Peyer's patch (tissue), 4 donors: Measurements from ENCODE around the gene LZTS2. TPM values are rescaled to one million over a fixed set of nuclear protein-coding genes. Genes with fewer than 3 reads are reported as not detected.

Experiments used
- DNase-seq, 3 donors: peaks; one replicate each; pipeline ENCODE4 v3.0.0-alpha.2; 2017 to 2019
- H3K27ac ChIP-seq, 4 donors: fragments of 200-600 bp; sonication (generic); one replicate each; pipeline ENCODE4 v1.5.1; 2016 to 2019
- H3K27me3 ChIP-seq, 2 donors: fragments of 200-600 bp; sonication (generic); one replicate each; pipeline ENCODE4 v1.5.1; 2019
- H3K36me3 ChIP-seq, 3 donors: fragments of 200-600 bp; sonication (generic); one replicate each; pipeline ENCODE4 v1.5.1; 2016 to 2019
- H3K4me1 ChIP-seq, 4 donors: fragments of 200-600 bp; sonication (generic); one replicate each; pipeline ENCODE4 v1.5.1; 2016 to 2019
- H3K4me3 ChIP-seq, 4 donors: fragments of 200-600 bp; sonication (generic); 1 replicate in 3 of 4; 2 replicates in 1 of 4; pipeline ENCODE4 v1.5.1; 2016 to 2019; ENCODE audit warnings: mild to moderate bottlenecking in 1 of 4
- H3K9me3 ChIP-seq, 4 donors: fragments of 200-600 bp; sonication (generic); one replicate each; pipeline ENCODE4 v1.5.1; 2016 to 2019; ENCODE audit warnings: mild to moderate bottlenecking in 1 of 4
- POLR2A ChIP-seq, 2 donors: fragments of 450-650 bp; IDR thresholded peaks; one replicate each; pipeline ENCODE4 v1.5.1; 2017; ENCODE audit warnings: antibody characterized with exemption in 2 of 2, mild to moderate bottlenecking in 2 of 2, moderate library complexity in 2 of 2
- total RNA-seq, 4 donors: library from RNA; depleted of rRNA; stranded (reverse); fragments of >200 nt; gene quantifications; one replicate each; pipeline ENCODE4 v1.1.0, GENCODE V29; 2016
- TF ChIP-seq, protein P1 (sequence below), 6 experiments: fragments of 450-650 bp in 4 of 6; fragments of 200-600 bp in 2 of 6; sonication (generic) in 1 of 6; IDR thresholded peaks; one replicate each; pipeline ENCODE4 v1.5.1; 2017 to 2019; ENCODE audit warnings: antibody characterized with exemption in 6 of 6, mild to moderate bottlenecking in 3 of 6, moderate library complexity in 1 of 6

Gene LZTS2
- total RNA-seq, 4 donors from 2014 or later: 28.0 to 57.4 (median 47.1) TPM

DNA sequence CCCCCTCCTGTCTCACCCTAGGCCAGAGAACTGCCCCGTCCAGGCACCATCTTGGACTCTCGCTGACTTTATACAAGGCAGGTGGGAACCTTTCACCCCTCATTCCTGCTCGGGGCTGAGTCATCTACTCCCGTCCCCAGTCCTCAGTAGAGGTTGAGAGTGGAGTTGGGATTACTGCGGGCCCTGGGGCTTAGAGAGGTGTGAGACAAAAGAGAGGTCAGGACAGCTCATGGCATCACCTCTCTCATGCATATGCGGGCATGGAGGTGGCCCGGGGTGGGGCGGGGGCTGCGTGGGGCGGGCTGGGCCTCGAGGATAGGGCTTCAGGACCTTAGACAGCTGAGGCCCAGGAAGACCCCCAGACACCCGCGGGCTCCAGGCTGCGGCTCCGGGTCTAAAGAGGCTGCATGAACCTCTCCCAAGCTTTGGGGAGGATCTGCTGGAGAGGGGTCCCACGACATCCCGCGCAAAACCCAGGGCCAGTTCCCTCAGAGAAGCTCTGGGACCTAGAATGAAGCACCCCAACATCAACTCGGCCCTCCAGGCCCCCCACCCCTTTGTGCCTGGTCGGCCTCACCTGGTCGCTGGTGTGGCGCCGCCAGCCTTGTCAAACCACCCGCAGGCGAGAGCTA is 31.0 kb downstream of the LZTS2 start:
- DNase-seq: peak in 1 of 3 donors; percentile 62
- TF ChIP-seq, protein P1, sequence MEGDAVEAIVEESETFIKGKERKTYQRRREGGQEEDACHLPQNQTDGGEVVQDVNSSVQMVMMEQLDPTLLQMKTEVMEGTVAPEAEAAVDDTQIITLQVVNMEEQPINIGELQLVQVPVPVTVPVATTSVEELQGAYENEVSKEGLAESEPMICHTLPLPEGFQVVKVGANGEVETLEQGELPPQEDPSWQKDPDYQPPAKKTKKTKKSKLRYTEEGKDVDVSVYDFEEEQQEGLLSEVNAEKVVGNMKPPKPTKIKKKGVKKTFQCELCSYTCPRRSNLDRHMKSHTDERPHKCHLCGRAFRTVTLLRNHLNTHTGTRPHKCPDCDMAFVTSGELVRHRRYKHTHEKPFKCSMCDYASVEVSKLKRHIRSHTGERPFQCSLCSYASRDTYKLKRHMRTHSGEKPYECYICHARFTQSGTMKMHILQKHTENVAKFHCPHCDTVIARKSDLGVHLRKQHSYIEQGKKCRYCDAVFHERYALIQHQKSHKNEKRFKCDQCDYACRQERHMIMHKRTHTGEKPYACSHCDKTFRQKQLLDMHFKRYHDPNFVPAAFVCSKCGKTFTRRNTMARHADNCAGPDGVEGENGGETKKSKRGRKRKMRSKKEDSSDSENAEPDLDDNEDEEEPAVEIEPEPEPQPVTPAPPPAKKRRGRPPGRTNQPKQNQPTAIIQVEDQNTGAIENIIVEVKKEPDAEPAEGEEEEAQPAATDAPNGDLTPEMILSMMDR (IDR thresholded peaks at IDR 0.05): no peak
- TF ChIP-seq POLR2A (IDR thresholded peaks at IDR 0.05): no peak
- H3K4me3 ChIP-seq: peak overlapping the region; percentile 67 to 88 (median 77)

DNA sequence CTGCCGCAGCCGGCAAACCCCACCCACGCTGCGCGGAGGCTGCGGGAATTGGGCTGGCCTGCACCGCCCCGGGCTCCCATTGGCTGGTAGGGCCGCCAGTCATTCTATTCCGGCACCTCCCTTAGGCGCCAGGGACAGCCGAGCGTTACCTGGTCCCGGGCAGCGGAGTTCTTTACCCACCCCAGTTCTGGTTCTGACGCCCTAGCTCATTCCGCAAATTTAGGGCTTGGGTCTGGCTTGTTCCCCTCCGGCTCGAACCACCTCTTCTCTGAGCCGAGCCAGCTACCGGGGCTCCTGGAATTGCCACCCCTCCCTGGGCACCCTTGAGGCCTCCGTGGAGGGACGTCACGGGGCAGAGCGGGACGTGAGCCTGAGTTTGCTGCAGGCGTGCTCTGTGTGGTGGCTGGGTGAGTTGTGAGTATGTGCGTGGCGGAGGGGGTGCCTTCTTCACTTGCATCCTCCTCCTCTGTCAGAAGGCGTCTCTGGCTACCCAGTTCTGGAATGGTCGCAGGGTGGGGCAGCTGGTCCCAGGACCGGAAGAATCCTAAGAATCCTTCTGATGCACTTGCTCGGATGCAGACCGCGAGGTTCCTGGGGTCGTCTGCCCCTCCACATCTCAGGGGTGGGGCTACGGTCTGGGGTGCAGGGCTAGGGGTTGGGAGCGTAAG is 31.7 kb downstream of the LZTS2 start, which contains the start of the genes PDZD7 and SFXN3:
Gene PDZD7 (minus strand): TSS at position 2 of the 668 bp plus-strand sequence. CDS start 910 bp downstream, outside the sequence.
Gene SFXN3 (plus strand): TSS at position 107 of the 668 bp plus-strand sequence. CDS start 3,461 bp downstream, outside the sequence.
- peaks cover 0 to 17% (median 0%) of the 10 kb centered on the region in 3 donors for H3K36me3 ChIP-seq
- H3K27me3 ChIP-seq: no peaks in the 10 kb centered on the region
- peak within 1 kb of the TSS; percentile 92 to 100 (median 98) for H3K27ac ChIP-seq
- peak within 1 kb of the TSS; percentile 67 to 88 (median 77) for H3K4me3 ChIP-seq
- no peaks in the 10 kb centered on the region for H3K9me3 ChIP-seq
- TF ChIP-seq POLR2A (IDR thresholded peaks at IDR 0.05): peak; percentile 86 to 94
- TF ChIP-seq, protein P1 (IDR thresholded peaks at IDR 0.05): no peak
- peaks cover 0 to 27% (median 7%) of the 10 kb centered on the region in 4 donors for H3K4me1 ChIP-seq
- DNase-seq: peak; percentile 92 to 99 (median 98)

More for the DNA sequence above, 31.0 kb downstream of the LZTS2 start:
- peaks cover 0 to 11% (median 0%) of the 10 kb centered on the region in 3 donors for H3K36me3 ChIP-seq
- peaks cover 0 to 26% (median 7%) of the 10 kb centered on the region in 4 donors for H3K4me1 ChIP-seq
- no peaks in the 10 kb centered on the region for H3K9me3 ChIP-seq
- no peaks in the 10 kb centered on the region for H3K27me3 ChIP-seq
- H3K27ac ChIP-seq: peak overlapping the region; percentile 92 to 100 (median 98)

DNA sequence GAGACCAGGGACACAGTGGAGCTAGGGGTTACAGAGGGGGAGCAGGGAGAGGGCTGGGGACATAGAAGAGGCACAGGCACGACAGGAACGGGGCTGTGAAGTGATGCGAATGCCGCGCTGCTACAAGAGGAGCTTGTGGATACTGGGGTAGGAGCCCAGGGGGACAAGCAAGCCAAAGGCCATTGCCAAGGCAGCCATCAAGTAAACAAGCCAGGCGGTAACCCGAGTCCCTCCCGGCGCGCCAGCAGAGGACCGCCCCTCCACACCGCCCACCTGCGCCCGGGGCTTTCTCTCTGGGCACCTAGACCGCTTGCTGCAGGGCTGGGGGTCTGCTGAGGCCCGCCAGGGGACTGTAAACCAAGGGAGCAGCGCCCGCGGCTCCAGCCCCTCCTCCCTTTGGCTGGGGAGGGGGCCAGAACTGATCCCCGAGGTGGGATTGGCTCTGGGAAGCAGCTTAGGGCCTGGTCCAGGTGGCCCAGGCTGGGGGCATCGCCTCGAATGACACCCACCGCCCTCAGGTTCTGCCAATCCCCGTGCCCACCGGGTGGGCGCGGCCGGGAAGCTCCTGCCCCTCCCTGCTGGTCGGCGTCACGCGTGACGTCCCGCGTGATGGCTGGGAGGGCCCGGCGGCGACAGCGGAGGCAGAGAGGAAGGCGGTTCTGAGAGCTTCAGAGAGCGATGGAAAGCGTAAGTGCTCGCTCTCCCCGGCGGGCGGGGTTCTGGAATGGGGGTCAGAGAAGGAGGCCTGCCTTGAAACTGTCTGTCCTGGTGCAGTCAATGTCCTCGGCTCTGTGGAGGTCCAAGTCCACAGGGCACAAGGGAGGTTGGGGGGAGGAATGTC is 32.4 kb downstream of the LZTS2 start:
- TF ChIP-seq POLR2A (IDR thresholded peaks at IDR 0.05): peak; percentile 66 to 95
- TF ChIP-seq, protein P1 (IDR thresholded peaks at IDR 0.05): peak in 1 of 6 experiments; percentile 3
- H3K27ac ChIP-seq: peak overlapping the region; percentile 92 to 100 (median 98)
- peak overlapping the region; percentile 67 to 88 (median 77) for H3K4me3 ChIP-seq
- peaks cover 0 to 25% (median 0%) of the 10 kb centered on the region in 3 donors for H3K36me3 ChIP-seq
- no peaks in the 10 kb centered on the region for H3K27me3 ChIP-seq
- peak; percentile 82 to 95 (median 94) for DNase-seq
- no peaks in the 10 kb centered on the region for H3K9me3 ChIP-seq
- H3K4me1 ChIP-seq: peaks cover 0 to 27% (median 7%) of the 10 kb centered on the region in 4 donors

DNA sequence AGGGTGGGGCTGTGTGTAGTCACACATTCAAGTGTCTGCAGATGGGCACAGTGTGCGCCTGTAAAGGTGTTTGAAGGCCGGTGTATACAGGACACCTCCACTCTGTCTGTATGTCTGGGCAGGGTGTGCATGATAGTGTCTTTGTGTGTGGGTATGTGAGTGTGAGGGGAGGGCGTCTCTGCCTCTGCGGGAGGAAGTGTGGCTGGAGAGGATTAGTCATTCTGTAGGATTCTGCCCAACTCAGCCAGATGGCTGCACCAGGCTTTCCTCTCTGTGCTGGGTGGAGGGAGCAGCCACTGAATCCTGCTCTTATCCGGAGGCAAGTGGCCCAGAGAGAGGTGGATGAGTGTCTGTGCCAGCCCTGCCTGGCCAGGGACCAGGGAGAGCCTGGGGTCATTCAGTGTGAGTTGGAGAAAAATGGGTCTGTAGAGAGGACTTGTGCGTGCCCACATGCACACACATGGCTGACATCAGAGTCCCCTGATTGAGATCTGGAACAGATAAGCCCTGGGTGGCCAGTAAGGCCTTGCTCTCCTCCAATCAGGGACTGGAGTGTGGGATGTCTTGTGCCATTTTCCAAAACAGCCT is 33.1 kb downstream of the LZTS2 start:
- peaks cover 0 to 27% (median 7%) of the 10 kb centered on the region in 4 donors for H3K4me1 ChIP-seq
- DNase-seq: peak in 1 of 3 donors; percentile 21

More for the DNA sequence above, 33.1 kb downstream of the LZTS2 start:
- H3K9me3 ChIP-seq: no peaks in the 10 kb centered on the region
- H3K27me3 ChIP-seq: no peaks in the 10 kb centered on the region
- TF ChIP-seq, protein P1 (IDR thresholded peaks at IDR 0.05): peak in 1 of 6 experiments; percentile 4
- peak; percentile 65 to 67 for TF ChIP-seq POLR2A (IDR thresholded peaks at IDR 0.05)
- peak overlapping the region; percentile 92 to 100 (median 98) for H3K27ac ChIP-seq
- peak overlapping the region; percentile 67 to 88 (median 77) for H3K4me3 ChIP-seq
- peaks cover 0 to 32% (median 0%) of the 10 kb centered on the region in 3 donors for H3K36me3 ChIP-seq
